ENCODE data around the gene COA3.

The COA3 gene

GRCh38 chr17:42782166-42783061 lies 16.1 kb downstream of the COA3 start:
- no peak for TF ChIP-seq CTCF (IDR thresholded peaks at IDR 0.05; ENCODE audit: control insufficient read depth, extremely low read depth, insufficient read depth)
- no peak overlapping the region for H3K4me3 ChIP-seq (ENCODE audit: low read depth, low read length)
- no peak for DNase-seq (ENCODE audit: low read depth)

GRCh38 chr17:42781639-42782165 lies 16.8 kb downstream of the COA3 start:
- TF ChIP-seq CTCF (IDR thresholded peaks at IDR 0.05; ENCODE audit: control insufficient read depth, extremely low read depth, insufficient read depth): no peak
- no peak overlapping the region for H3K4me3 ChIP-seq (ENCODE audit: low read depth, low read length)
- no peak for DNase-seq (ENCODE audit: low read depth)

- no peak for TF ChIP-seq CTCF (IDR thresholded peaks at IDR 0.05; ENCODE audit: control insufficient read depth, extremely low read depth, insufficient read depth)
- no peak for DNase-seq (ENCODE audit: low read depth)
- H3K4me3 ChIP-seq (ENCODE audit: low read depth, low read length): no peak overlapping the region
Observed at GRCh38 chr17:42780851-42781638, 17.5 kb downstream of the COA3 start.

- no peak within 1 kb of the TSS for H3K4me3 ChIP-seq (ENCODE audit: low read depth, low read length)
- no peak for DNase-seq (ENCODE audit: low read depth)
- TF ChIP-seq CTCF (IDR thresholded peaks at IDR 0.05; ENCODE audit: control insufficient read depth, extremely low read depth, insufficient read depth): no peak
Observed at GRCh38 chr17:42779936-42780850, 18.3 kb downstream of the COA3 start, which contains the start of gene WNK4. Gene WNK4 (plus strand): TSS chr17:42780610. CDS start chr17:42780699, 89 bp downstream.

- DNase-seq (ENCODE audit: low read depth): no peak
- no peak for TF ChIP-seq CTCF (IDR thresholded peaks at IDR 0.05; ENCODE audit: control insufficient read depth, extremely low read depth, insufficient read depth)
- H3K4me3 ChIP-seq (ENCODE audit: low read depth, low read length): no peak overlapping the region
Observed at GRCh38 chr17:42779304-42779935, 19.1 kb downstream of the COA3 start.

GRCh38 chr17:42778570-42778969 lies 19.9 kb downstream of the COA3 start:
- no peak for TF ChIP-seq CTCF (IDR thresholded peaks at IDR 0.05; ENCODE audit: control insufficient read depth, extremely low read depth, insufficient read depth)
- H3K4me3 ChIP-seq (ENCODE audit: low read depth, low read length): no peak overlapping the region
- DNase-seq (ENCODE audit: low read depth): no peak

Data from LNCaP clone FGC (cell line).